ENCODE results near the gene TECTA. TPM values are rescaled to one million over a fixed set of nuclear protein-coding genes. Genes with fewer than 3 reads are reported as not detected.

Gene TECTA
- polyA plus RNA-seq, 3 donors = 0.45 TPM; not detected in 2

GRCh38 chr11:121105481-121106195, 4.6 kb downstream of the TECTA start:
- intact Hi-C loops (cut with micrococcal nuclease) = no loop called here
- H3K36me3 Mint-ChIP-seq = no peaks in the 10 kb centered on the region
- 93% methylated on average over 2 of the region's 6 CpGs for WGBS (ENCODE audit: insufficient coverage)
- Histone ChIP-seq H3K4me2 (replicated peaks; ENCODE audit: extremely low read depth, low read length, poor library complexity, severe bottlenecking) (no peak overlapping the region), H3K27ac (ENCODE audit: low read depth in 1 of 2, low read length in 2 of 2) (no peak overlapping the region), H3K79me2 (ENCODE audit: insufficient read depth, low read length) (no peaks in the 10 kb centered on the region), H3K36me3 (replicated peaks in 1 of 2; ENCODE audit: control insufficient read depth in 1 of 2, insufficient read depth in 2 of 2, low read length in 2 of 2) (no peaks in the 10 kb centered on the region), H4K20me1 (ENCODE audit: insufficient read depth, low read length) (no peaks in the 10 kb centered on the region), H2AFZ (ENCODE audit: insufficient read depth, low read depth, low read length, poor library complexity, severe bottlenecking) (no peak overlapping the region), H3K27me3 (ENCODE audit: control insufficient read depth in 2 of 2, insufficient read depth in 2 of 2, low read length in 2 of 2) (peaks cover 0 to 2% of the 10 kb centered on the region in 2 donors), H3K4me1 (ENCODE audit: control insufficient read depth in 1 of 2, insufficient read depth in 2 of 2, low read length in 2 of 2) (no peaks in the 10 kb centered on the region), H3K9me3 (replicated peaks in 1 of 2; ENCODE audit: control insufficient read depth in 1 of 2, insufficient read depth in 1 of 2, low read length in 2 of 2) (no peaks in the 10 kb centered on the region), H3K4me3 (replicated peaks in 1 of 3; ENCODE audit: low read depth in 2 of 3, low read length in 3 of 3) (no peak overlapping the region), H3K9ac (ENCODE audit: insufficient read depth, low read length, poor library complexity, severe bottlenecking) (no peak overlapping the region)
- no peak for DNase-seq
- H3K4me3 Mint-ChIP-seq = no peak overlapping the region
- peaks cover 4 to 10% (median 5%) of the 10 kb centered on the region in 3 donors for H3K27me3 Mint-ChIP-seq (ENCODE audit: low read depth in 3 of 3)
- no peak overlapping the region for H3K27ac Mint-ChIP-seq
- H3K9me3 Mint-ChIP-seq = no peaks in the 10 kb centered on the region
- no peaks in the 10 kb centered on the region for H3K4me1 Mint-ChIP-seq
- no peak for TF ChIP-seq CTCF (IDR thresholded peaks at IDR 0.05)

- Histone ChIP-seq H3K4me2 (replicated peaks; ENCODE audit: extremely low read depth, low read length, poor library complexity, severe bottlenecking) (no peak overlapping the region), H3K36me3 (replicated peaks in 1 of 2; ENCODE audit: control insufficient read depth in 1 of 2, insufficient read depth in 2 of 2, low read length in 2 of 2) (no peaks in the 10 kb centered on the region), H3K27me3 (ENCODE audit: control insufficient read depth in 2 of 2, insufficient read depth in 2 of 2, low read length in 2 of 2) (peaks cover 4 to 5% of the 10 kb centered on the region in 2 donors), H3K4me3 (replicated peaks in 1 of 3; ENCODE audit: low read depth in 2 of 3, low read length in 3 of 3) (no peak overlapping the region), H3K4me1 (ENCODE audit: control insufficient read depth in 1 of 2, insufficient read depth in 2 of 2, low read length in 2 of 2) (no peaks in the 10 kb centered on the region), H3K9me3 (replicated peaks in 1 of 2; ENCODE audit: control insufficient read depth in 1 of 2, insufficient read depth in 1 of 2, low read length in 2 of 2) (no peaks in the 10 kb centered on the region), H3K79me2 (ENCODE audit: insufficient read depth, low read length) (no peaks in the 10 kb centered on the region), H3K27ac (ENCODE audit: low read depth in 1 of 2, low read length in 2 of 2) (no peak overlapping the region), H2AFZ (ENCODE audit: insufficient read depth, low read depth, low read length, poor library complexity, severe bottlenecking) (no peak overlapping the region), H3K9ac (ENCODE audit: insufficient read depth, low read length, poor library complexity, severe bottlenecking) (no peak overlapping the region), H4K20me1 (ENCODE audit: insufficient read depth, low read length) (no peaks in the 10 kb centered on the region)
- H3K4me3 Mint-ChIP-seq = no peak overlapping the region
- H3K27me3 Mint-ChIP-seq (ENCODE audit: low read depth in 3 of 3) = peaks cover 11 to 15% (median 13%) of the 10 kb centered on the region in 3 donors
- no peak for DNase-seq
- no peaks in the 10 kb centered on the region for H3K9me3 Mint-ChIP-seq
- 75% methylated on average over 1 of the region's 5 CpGs for WGBS (ENCODE audit: insufficient coverage)
- H3K4me1 Mint-ChIP-seq = no peaks in the 10 kb centered on the region
- intact Hi-C loops (cut with micrococcal nuclease) = no loop called here
- H3K36me3 Mint-ChIP-seq = no peaks in the 10 kb centered on the region
- H3K27ac Mint-ChIP-seq = no peak overlapping the region
- no peak for TF ChIP-seq CTCF (IDR thresholded peaks at IDR 0.05)
These were observed 5.8 kb downstream of the TECTA start for GRCh38 chr11:121106812-121107211.

Data from CD14-positive monocyte (primary cell).